Neural cell (in vitro differentiated cells): ENCODE measurements around the gene FNDC11. TPM values are rescaled to one million over a fixed set of nuclear protein-coding genes. Genes with fewer than 3 reads are reported as not detected.

Experiments
- H2AFZ ChIP-seq: fragments of 200-600, 300-800 bp; sonication (generic), shearing (Covaris generic); 2 replicates; pipeline ENCODE4 v1.6.0; 2014; ENCODE audit warnings: low read depth, mild to moderate bottlenecking, antibody characterized with exemption, low read length, moderate library complexity
- H3F3A ChIP-seq: fragments of 200-600 bp; shearing (Covaris generic); 2 replicates; pipeline ENCODE4 v1.6.1; 2016; ENCODE audit warnings: mild to moderate bottlenecking, moderate library complexity, mixed read lengths, antibody characterized with exemption, low read length; ENCODE audit not compliant: insufficient read depth, poor library complexity, severe bottlenecking
- H3K27ac ChIP-seq: fragments of 200-600, 300-800 bp; sonication (generic), shearing (Covaris generic); 2 replicates; pipeline ENCODE4 v1.5.1; 2014; ENCODE audit warnings: mild to moderate bottlenecking, low read length, moderate library complexity
- H3K27me3 ChIP-seq: fragments of 300-800, 200-600 bp; sonication (generic), shearing (Covaris generic); 2 replicates; pipeline ENCODE4 v1.6.0; 2014; ENCODE audit warnings: mild to moderate bottlenecking, low read depth, low read length, moderate library complexity; ENCODE audit not compliant: insufficient read depth
- H3K36me3 ChIP-seq: fragments of 300-800, 200-600 bp; sonication (generic), shearing (Covaris generic); 2 replicates; pipeline ENCODE4 v1.5.1; 2014; ENCODE audit warnings: mild to moderate bottlenecking, antibody characterized with exemption, low read length, moderate library complexity; ENCODE audit not compliant: insufficient read depth
- H3K4me2 ChIP-seq: fragments of 300-800, 200-600 bp; sonication (generic), shearing (Covaris generic); 2 replicates; pipeline ENCODE4 v1.6.0; 2014; ENCODE audit warnings: mild to moderate bottlenecking, low read length
- H3K4me3 ChIP-seq: fragments of 300-800, 200-600 bp; sonication (generic), shearing (Covaris generic); 2 replicates; pipeline ENCODE4 v1.5.1; 2014; ENCODE audit warnings: mild to moderate bottlenecking, low read length, moderate library complexity
- H3K79me2 ChIP-seq: fragments of 200-600 bp; shearing (Covaris generic); replicated peaks from 2 replicates; pipeline ENCODE4 v1.6.0; 2014; ENCODE audit warnings: mild to moderate bottlenecking, low read length, moderate library complexity; ENCODE audit not compliant: insufficient read depth
- H3K9ac ChIP-seq: fragments of 300-800, 200-600 bp; sonication (generic), shearing (Covaris generic); 2 replicates; pipeline ENCODE4 v1.6.1; 2016; ENCODE audit warnings: mild to moderate bottlenecking, low read length, mixed read lengths
- H3K9me2 ChIP-seq: fragments of 200-600 bp; shearing (Covaris generic); 2 replicates; pipeline ENCODE4 v1.6.1; 2016; ENCODE audit warnings: mild to moderate bottlenecking, low read length, mixed read lengths; ENCODE audit not compliant: insufficient read depth
- H3K9me3 ChIP-seq: fragments of 200-600, 300-800 bp; sonication (generic), shearing (Covaris generic); 2 replicates; pipeline ENCODE4 v1.6.1; 2016; ENCODE audit warnings: mild to moderate bottlenecking, mixed run types, low read length, moderate library complexity, mixed read lengths
- H4K20me1 ChIP-seq: fragments of 200-600 bp; shearing (Covaris generic); 2 replicates; pipeline ENCODE4 v1.6.1; 2016; ENCODE audit warnings: mild to moderate bottlenecking, mixed run types; ENCODE audit not compliant: insufficient read depth
- EP300 ChIP-seq: fragments of 450-650 bp; conservative IDR thresholded peaks from 2 replicates; pipeline ENCODE4 v1.6.1; 2014; ENCODE audit warnings: antibody characterized with exemption, mild to moderate bottlenecking, moderate library complexity; ENCODE audit not compliant: poor library complexity, severe bottlenecking
- EZH2 ChIP-seq: fragments of 200-600, 300-800 bp; shearing (Covaris generic), sonication (generic); IDR thresholded peaks from 2 replicates; pipeline ENCODE4 v1.6.1; 2014; ENCODE audit warnings: antibody characterized with exemption, low read length, borderline replicate concordance, mild to moderate bottlenecking; ENCODE audit not compliant: insufficient read depth, poor library complexity, severe bottlenecking
- MXI1 ChIP-seq: fragments of 450-650 bp; conservative IDR thresholded peaks from 2 replicates; pipeline ENCODE4 v1.6.1; 2014; ENCODE audit warnings: antibody characterized with exemption, mild to moderate bottlenecking; ENCODE audit not compliant: poor library complexity, severe bottlenecking
- POLR2AphosphoS5 ChIP-seq: IDR thresholded peaks from 2 replicates; pipeline ENCODE4 v1.6.1; 2012
- RAD21 ChIP-seq: fragments of 450-650 bp; conservative IDR thresholded peaks from 2 replicates; pipeline ENCODE4 v1.6.1; 2014; ENCODE audit warnings: antibody characterized with exemption, mild to moderate bottlenecking, moderate library complexity
- TAF1 ChIP-seq: IDR thresholded peaks from 2 replicates; pipeline ENCODE4 v1.6.1; 2012; ENCODE audit warnings: low read depth
- polyA plus RNA-seq: library from polyadenylated mRNA; depleted of rRNA; stranded (reverse); fragments of >200 nt; gene quantifications from 2 replicates; pipeline ENCODE4 v1.2.3, GENCODE V29; 2014
- TF ChIP-seq, protein P1 (sequence below): fragments of 450-650 bp; IDR thresholded peaks from 2 replicates; pipeline ENCODE4 v1.5.1; 2014; ENCODE audit warnings: antibody characterized with exemption, mild to moderate bottlenecking, moderate library complexity; ENCODE audit not compliant: poor library complexity, severe bottlenecking
- TF ChIP-seq, protein P2 (sequence below): IDR thresholded peaks from 2 replicates; pipeline ENCODE4 v1.6.1; 2012; ENCODE audit warnings: borderline replicate concordance

The FNDC11 gene
- polyA plus RNA-seq, 1 donor from 2014 or later: 1.9 TPM

DNA sequence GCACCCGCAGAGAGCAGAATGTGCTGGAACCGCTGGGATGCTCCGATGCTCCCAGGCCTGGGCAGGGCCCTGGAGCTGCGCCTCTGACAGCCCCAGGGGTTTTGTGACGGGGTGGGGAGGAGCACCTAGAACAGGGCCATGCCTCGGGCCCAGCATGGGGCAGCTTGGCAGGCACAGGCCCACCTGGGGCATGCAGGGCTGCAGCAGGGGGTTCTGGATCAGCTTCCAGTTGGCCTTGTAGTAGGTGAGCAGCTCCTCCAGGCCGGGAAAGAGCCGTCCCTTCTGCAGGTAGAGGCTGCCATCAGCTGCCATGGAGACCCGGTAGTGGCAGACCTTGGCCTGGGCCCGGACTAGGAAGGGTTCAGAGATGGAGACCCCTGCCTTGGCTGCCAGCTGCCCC is 10.8 kb upstream of the FNDC11 start:
- TF ChIP-seq, protein P1, sequence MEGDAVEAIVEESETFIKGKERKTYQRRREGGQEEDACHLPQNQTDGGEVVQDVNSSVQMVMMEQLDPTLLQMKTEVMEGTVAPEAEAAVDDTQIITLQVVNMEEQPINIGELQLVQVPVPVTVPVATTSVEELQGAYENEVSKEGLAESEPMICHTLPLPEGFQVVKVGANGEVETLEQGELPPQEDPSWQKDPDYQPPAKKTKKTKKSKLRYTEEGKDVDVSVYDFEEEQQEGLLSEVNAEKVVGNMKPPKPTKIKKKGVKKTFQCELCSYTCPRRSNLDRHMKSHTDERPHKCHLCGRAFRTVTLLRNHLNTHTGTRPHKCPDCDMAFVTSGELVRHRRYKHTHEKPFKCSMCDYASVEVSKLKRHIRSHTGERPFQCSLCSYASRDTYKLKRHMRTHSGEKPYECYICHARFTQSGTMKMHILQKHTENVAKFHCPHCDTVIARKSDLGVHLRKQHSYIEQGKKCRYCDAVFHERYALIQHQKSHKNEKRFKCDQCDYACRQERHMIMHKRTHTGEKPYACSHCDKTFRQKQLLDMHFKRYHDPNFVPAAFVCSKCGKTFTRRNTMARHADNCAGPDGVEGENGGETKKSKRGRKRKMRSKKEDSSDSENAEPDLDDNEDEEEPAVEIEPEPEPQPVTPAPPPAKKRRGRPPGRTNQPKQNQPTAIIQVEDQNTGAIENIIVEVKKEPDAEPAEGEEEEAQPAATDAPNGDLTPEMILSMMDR: no peak
- no peak for TF ChIP-seq MXI1
- H3K27ac ChIP-seq: no peak overlapping the region
- no peaks in the 10 kb centered on the region for H3F3A ChIP-seq
- H3K4me2 ChIP-seq: no peak overlapping the region
- no peaks in the 10 kb centered on the region for H3K9me3 ChIP-seq
- no peak overlapping the region for H3K9ac ChIP-seq
- no peaks in the 10 kb centered on the region for H3K36me3 ChIP-seq
- no peaks in the 10 kb centered on the region for H3K79me2 ChIP-seq
- H2AFZ ChIP-seq: no peak overlapping the region
- H4K20me1 ChIP-seq: no peaks in the 10 kb centered on the region
- no peaks in the 10 kb centered on the region for H3K9me2 ChIP-seq
- H3K27me3 ChIP-seq: no peaks in the 10 kb centered on the region
- no peak overlapping the region for H3K4me3 ChIP-seq

DNA sequence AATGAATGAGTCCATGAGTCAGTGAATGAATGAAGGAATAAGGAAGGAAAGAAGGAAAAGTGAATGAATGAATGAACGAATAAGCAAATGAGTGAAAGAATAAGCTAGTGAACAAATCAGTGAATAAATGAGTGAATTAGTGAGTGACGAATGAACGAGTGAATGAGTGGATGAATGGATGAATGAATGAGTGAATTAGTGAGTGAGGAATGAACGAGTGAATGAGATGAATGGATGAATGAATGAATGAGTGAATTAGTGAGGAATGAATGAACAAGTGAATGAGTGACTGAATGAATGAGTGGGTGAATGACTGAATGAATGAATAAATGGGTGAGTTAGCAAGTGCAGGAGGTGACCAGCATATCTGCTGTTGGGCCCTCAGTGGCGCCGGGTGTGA is 10.2 kb upstream of the FNDC11 start:
- no peaks in the 10 kb centered on the region for H3K9me2 ChIP-seq
- H3K27ac ChIP-seq: no peak overlapping the region
- no peaks in the 10 kb centered on the region for H3F3A ChIP-seq
- H3K4me3 ChIP-seq: no peak overlapping the region
- H3K79me2 ChIP-seq: no peaks in the 10 kb centered on the region
- no peaks in the 10 kb centered on the region for H4K20me1 ChIP-seq
- H3K9ac ChIP-seq: no peak overlapping the region
- H2AFZ ChIP-seq: no peak overlapping the region
- TF ChIP-seq POLR2AphosphoS5 (no peak), RAD21 (no peak)
- TF ChIP-seq, protein P1: no peak
- TF ChIP-seq, protein P2, sequence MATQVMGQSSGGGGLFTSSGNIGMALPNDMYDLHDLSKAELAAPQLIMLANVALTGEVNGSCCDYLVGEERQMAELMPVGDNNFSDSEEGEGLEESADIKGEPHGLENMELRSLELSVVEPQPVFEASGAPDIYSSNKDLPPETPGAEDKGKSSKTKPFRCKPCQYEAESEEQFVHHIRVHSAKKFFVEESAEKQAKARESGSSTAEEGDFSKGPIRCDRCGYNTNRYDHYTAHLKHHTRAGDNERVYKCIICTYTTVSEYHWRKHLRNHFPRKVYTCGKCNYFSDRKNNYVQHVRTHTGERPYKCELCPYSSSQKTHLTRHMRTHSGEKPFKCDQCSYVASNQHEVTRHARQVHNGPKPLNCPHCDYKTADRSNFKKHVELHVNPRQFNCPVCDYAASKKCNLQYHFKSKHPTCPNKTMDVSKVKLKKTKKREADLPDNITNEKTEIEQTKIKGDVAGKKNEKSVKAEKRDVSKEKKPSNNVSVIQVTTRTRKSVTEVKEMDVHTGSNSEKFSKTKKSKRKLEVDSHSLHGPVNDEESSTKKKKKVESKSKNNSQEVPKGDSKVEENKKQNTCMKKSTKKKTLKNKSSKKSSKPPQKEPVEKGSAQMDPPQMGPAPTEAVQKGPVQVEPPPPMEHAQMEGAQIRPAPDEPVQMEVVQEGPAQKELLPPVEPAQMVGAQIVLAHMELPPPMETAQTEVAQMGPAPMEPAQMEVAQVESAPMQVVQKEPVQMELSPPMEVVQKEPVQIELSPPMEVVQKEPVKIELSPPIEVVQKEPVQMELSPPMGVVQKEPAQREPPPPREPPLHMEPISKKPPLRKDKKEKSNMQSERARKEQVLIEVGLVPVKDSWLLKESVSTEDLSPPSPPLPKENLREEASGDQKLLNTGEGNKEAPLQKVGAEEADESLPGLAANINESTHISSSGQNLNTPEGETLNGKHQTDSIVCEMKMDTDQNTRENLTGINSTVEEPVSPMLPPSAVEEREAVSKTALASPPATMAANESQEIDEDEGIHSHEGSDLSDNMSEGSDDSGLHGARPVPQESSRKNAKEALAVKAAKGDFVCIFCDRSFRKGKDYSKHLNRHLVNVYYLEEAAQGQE: no peak
- H3K4me2 ChIP-seq: no peak overlapping the region
- H3K9me3 ChIP-seq: no peaks in the 10 kb centered on the region
- H3K27me3 ChIP-seq: no peaks in the 10 kb centered on the region
- H3K36me3 ChIP-seq: no peaks in the 10 kb centered on the region

DNA sequence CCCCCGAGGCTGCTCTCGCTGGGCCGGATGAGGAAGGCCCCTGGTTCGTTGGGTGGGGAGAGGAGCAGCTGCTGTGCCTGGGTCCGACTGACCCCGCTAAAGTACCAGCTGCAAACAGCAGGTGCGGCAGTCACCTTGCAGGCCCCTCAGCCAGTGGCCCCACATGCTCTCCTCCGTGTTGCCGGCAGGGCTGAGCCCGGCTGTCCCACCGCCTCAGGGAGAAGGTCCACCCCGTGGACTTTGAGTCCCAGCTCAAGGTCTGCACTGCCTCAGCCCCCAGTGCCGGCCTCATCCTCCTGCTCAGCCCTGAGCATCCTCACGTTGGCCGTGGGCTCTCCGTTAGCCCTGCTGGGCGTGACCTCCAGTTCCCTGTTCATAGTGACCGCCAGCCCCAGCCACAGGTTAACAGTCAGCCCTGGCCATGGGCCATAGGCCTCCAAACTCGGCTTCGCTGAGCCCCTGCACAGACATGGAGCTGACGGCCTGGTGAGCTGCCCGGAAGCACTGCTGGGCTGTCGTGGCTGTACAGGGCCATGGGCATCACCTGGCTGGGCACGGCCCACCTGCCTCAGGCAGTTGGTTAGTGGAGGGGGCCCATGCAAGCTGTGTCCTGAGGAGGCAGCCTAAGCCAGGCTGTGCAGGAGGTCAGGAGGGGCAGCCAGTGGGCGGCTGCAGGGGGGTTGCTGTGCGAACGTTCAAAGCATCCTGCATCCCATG is 9.6 kb upstream of the FNDC11 start:
- no peaks in the 10 kb centered on the region for H3K9me2 ChIP-seq
- H3K9me3 ChIP-seq: no peaks in the 10 kb centered on the region
- no peak overlapping the region for H3K9ac ChIP-seq
- no peaks in the 10 kb centered on the region for H3K27me3 ChIP-seq
- no peak overlapping the region for H3K27ac ChIP-seq
- no peaks in the 10 kb centered on the region for H4K20me1 ChIP-seq
- no peaks in the 10 kb centered on the region for H3K79me2 ChIP-seq
- no peak overlapping the region for H2AFZ ChIP-seq
- H3F3A ChIP-seq: no peaks in the 10 kb centered on the region
- H3K36me3 ChIP-seq: no peaks in the 10 kb centered on the region
- H3K4me2 ChIP-seq: no peak overlapping the region
- no peak overlapping the region for H3K4me3 ChIP-seq
- TF ChIP-seq EZH2 (no peak), EP300 (no peak), TAF1 (no peak), POLR2AphosphoS5 (no peak)
- TF ChIP-seq, protein P1: no peak
- TF ChIP-seq, protein P2: no peak
